Camera-type eye (tissue), 1 donor: Measurements from ENCODE around the gene IRF5. TPM values are rescaled to one million over a fixed set of nuclear protein-coding genes. Genes with fewer than 3 reads are reported as not detected.

Experiments
- total RNA-seq: library from RNA; depleted of rRNA; stranded (reverse); fragments of >200 nt; gene quantifications from one replicate; pipeline ENCODE4 v1.2.3, GENCODE V29; 2014

IRF5 gene, protein sequence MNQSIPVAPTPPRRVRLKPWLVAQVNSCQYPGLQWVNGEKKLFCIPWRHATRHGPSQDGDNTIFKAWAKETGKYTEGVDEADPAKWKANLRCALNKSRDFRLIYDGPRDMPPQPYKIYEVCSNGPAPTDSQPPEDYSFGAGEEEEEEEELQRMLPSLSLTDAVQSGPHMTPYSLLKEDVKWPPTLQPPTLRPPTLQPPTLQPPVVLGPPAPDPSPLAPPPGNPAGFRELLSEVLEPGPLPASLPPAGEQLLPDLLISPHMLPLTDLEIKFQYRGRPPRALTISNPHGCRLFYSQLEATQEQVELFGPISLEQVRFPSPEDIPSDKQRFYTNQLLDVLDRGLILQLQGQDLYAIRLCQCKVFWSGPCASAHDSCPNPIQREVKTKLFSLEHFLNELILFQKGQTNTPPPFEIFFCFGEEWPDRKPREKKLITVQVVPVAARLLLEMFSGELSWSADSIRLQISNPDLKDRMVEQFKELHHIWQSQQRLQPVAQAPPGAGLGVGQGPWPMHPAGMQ
- 2.3 TPM for total RNA-seq

DNA sequence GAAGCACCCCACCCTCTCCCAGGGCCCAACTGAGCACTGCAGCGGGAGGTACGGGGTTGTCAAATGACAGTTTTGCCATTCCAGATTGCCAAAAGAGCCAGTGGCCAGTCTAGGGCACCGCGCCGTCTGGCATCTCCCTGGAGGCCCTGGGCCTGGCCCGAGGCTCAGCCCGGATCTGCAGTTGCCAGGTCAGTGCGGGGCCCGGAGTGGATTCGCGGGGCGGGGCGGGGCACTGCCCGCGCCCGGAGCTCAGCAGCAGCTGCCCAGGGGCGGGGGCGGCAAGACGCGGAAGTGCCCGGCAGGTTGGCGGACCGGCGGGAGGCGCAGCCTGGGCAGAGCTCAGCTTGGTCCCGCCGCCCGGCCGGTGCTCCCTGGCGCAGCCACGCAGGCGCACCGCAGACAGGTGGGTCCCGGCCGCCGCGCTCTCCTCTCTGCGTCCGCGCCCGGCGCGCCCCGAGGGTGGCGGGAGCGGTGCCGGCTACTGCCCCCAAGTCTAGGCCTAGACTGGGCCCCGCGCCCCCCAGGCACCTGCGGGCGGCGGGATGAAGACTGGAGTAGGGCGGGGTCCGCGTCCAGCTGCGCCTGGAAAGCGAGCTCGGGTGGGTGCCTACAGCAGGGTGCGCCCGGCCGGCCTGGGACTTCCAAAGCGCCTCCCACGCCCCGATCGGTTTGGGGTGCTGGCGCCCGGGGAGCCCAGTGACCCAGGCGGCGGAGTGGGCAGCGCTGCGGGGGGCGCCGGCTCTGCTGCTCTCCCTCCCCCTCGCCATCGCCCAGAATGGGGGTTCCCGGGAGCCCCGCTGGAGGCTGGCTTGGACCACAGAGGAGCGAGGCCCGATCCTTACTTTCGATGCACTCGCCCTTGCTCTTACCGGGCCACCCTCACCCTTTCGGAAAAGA, at the start of gene IRF5:
IRF5 (plus strand) TSS at position 281 of the 897 bp plus-strand sequence. CDS start 4,155 bp downstream, outside the sequence.

DNA sequence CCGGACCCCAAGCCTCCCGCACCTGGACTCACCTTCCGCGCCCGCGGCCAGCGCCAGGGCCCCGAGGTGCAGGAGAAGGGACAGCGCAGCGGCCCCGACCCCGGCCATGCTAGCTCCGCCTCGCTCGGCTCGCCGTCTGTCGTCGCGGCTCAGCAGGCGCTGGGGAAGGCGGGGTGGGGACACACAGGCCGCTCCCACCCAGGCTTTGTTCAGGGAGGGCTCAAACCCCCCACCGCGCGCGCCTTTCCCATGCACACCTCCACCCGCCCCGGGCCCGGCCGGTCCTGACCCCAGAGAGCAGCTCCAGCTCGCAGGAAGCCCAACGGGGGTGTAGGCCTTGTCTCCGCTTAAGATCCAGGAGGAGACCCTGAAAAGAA, 27.2 kb upstream of the IRF5 start, which contains the start of gene KCP:
KCP (minus strand) TSS at position 141 of the 377 bp plus-strand sequence; CDS start at position 108, 33 bp downstream.

Other genes starting within 250 kb of the IRF5 start
- gene CALU, start 198.6 kb upstream of the IRF5 start, total RNA-seq, result 155 TPM
- gene OPN1SW, start 162.1 kb upstream of the IRF5 start, total RNA-seq, result 35.2 TPM
- gene CCDC136, start 146.0 kb upstream of the IRF5 start, total RNA-seq, result 60.3 TPM
- gene FLNC, start 107.5 kb upstream of the IRF5 start, total RNA-seq, result 92.8 TPM
- gene ATP6V1F, start 75.1 kb upstream of the IRF5 start, total RNA-seq, result 76.9 TPM
- 1.9 TPM for gene KCP, start 27.2 kb upstream of the IRF5 start, total RNA-seq
- 60.1 TPM for gene TNPO3, start 117.2 kb downstream of the IRF5 start, total RNA-seq
- gene TSPAN33, start 206.8 kb downstream of the IRF5 start, total RNA-seq, result 6.5 TPM